ENCODE data around the gene STRN. TPM values are rescaled to one million over a fixed set of nuclear protein-coding genes. Genes with fewer than 3 reads are reported as not detected.
"Not testable (repeated sequence)": the region's sequence is repeated elsewhere in the genome, so short reads cannot be mapped to it uniquely, and the experiment has no call there.

The STRN gene
- total RNA-seq, 3 donors from 2014 or later: 27.2 to 35.1 (median 32.5) TPM

GRCh38 chr2:36982467-36982866 lies 16.1 kb upstream of the STRN start:
- intact Hi-C loops (cut with DNase I; ENCODE audit: low total_unique reads): no loop called here
- H3K4me1 ChIP-seq: no peaks in the 10 kb centered on the region
- TF ChIP-seq POLR2AphosphoS5 (IDR thresholded peaks at IDR 0.05) (no peak), POLR2A (IDR thresholded peaks at IDR 0.05) (no peak)
- TF ChIP-seq, protein P1, sequence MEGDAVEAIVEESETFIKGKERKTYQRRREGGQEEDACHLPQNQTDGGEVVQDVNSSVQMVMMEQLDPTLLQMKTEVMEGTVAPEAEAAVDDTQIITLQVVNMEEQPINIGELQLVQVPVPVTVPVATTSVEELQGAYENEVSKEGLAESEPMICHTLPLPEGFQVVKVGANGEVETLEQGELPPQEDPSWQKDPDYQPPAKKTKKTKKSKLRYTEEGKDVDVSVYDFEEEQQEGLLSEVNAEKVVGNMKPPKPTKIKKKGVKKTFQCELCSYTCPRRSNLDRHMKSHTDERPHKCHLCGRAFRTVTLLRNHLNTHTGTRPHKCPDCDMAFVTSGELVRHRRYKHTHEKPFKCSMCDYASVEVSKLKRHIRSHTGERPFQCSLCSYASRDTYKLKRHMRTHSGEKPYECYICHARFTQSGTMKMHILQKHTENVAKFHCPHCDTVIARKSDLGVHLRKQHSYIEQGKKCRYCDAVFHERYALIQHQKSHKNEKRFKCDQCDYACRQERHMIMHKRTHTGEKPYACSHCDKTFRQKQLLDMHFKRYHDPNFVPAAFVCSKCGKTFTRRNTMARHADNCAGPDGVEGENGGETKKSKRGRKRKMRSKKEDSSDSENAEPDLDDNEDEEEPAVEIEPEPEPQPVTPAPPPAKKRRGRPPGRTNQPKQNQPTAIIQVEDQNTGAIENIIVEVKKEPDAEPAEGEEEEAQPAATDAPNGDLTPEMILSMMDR (IDR thresholded peaks at IDR 0.05): no peak
- no peaks in the 10 kb centered on the region for H3K36me3 ChIP-seq
- no peaks in the 10 kb centered on the region for H3K27me3 ChIP-seq
- H3K4me3 ChIP-seq: no peak overlapping the region
- no peak for DNase-seq (ENCODE audit: low spot score in 2 of 2)
- H3K9me3 ChIP-seq: no peaks in the 10 kb centered on the region
- no peak overlapping the region for H3K27ac ChIP-seq

DNA sequence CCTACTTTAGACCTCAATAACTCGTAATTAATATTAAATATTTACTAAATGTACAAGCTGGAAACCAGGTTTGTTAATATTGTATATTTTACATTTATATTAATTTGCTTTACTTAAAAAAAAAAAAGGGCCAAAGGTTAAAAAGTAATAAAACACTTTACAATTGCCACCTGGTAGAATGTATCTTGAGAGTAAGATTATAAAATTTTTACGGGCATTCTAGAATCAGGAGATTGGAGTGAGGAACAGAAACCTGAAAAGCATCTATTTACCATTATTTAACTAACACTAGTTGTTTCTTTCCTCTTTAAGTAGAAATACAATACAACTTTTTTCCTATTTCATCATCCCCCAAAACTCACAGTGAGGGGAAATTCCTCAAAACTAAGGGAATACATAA lies 15.6 kb upstream of the STRN start:
- intact Hi-C loops (cut with DNase I; ENCODE audit: low total_unique reads): no loop called here
- Histone ChIP-seq H3K4me1 (no peaks in the 10 kb centered on the region), H3K27ac (no peak overlapping the region), H3K27me3 (no peaks in the 10 kb centered on the region), H3K36me3 (no peaks in the 10 kb centered on the region), H3K9me3 (no peaks in the 10 kb centered on the region), H3K4me3 (no peak overlapping the region)
- DNase-seq (ENCODE audit: low spot score in 2 of 2): no peak
- TF ChIP-seq POLR2AphosphoS5 (IDR thresholded peaks at IDR 0.05): no peak
- no peak for TF ChIP-seq POLR2A (IDR thresholded peaks at IDR 0.05)
- TF ChIP-seq, protein P1 (IDR thresholded peaks at IDR 0.05): no peak

DNA sequence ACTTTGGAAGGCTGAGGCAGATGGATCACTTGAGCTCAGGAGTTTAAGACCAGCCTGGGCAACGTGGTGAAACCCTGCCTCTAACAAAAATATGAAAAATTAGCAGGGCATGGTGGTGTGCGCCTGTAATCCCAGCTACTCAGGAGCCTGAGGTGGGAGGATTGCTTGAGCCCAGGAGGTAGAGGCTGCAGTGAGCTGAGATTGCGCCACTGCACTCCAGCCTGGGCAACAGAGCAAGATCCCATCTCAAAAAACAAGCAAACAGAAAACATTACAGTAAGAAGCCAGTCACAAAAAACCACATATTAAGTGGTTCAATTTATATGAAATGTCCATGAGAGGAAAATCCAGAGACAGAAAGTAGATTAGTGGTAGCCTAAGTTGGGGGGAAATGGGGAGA lies 12.7 kb upstream of the STRN start:
- intact Hi-C loops (cut with DNase I; ENCODE audit: low total_unique reads); H3K9me3 ChIP-seq; H3K27me3 ChIP-seq; H3K4me3 ChIP-seq; H3K36me3 ChIP-seq; H3K27ac ChIP-seq; H3K4me1 ChIP-seq; DNase-seq (ENCODE audit: low spot score in 2 of 2): not testable (repeated sequence)

GRCh38 chr2:36976065-36976464 lies 9.7 kb upstream of the STRN start:
- TF ChIP-seq, protein P1 (IDR thresholded peaks at IDR 0.05): no peak
- TF ChIP-seq POLR2AphosphoS5 (IDR thresholded peaks at IDR 0.05) (no peak), POLR2A (IDR thresholded peaks at IDR 0.05) (no peak)
- Histone ChIP-seq H3K27ac (no peak overlapping the region), H3K9me3 (no peaks in the 10 kb centered on the region), H3K4me3 (no peak overlapping the region), H3K36me3 (no peaks in the 10 kb centered on the region), H3K4me1 (no peaks in the 10 kb centered on the region), H3K27me3 (no peaks in the 10 kb centered on the region)
- intact Hi-C loops (cut with DNase I; ENCODE audit: low total_unique reads): no loop called here
- no peak for DNase-seq (ENCODE audit: low spot score in 2 of 2)

GRCh38 chr2:36975306-36975705 lies 9.0 kb upstream of the STRN start:
- H3K9me3 ChIP-seq: no peaks in the 10 kb centered on the region
- H3K36me3 ChIP-seq: no peaks in the 10 kb centered on the region
- DNase-seq (ENCODE audit: low spot score in 2 of 2): no peak
- intact Hi-C loops (cut with DNase I; ENCODE audit: low total_unique reads): no loop called here
- no peak overlapping the region for H3K4me3 ChIP-seq
- H3K27ac ChIP-seq: no peak overlapping the region
- H3K4me1 ChIP-seq: no peaks in the 10 kb centered on the region
- TF ChIP-seq POLR2AphosphoS5 (IDR thresholded peaks at IDR 0.05) (no peak), POLR2A (IDR thresholded peaks at IDR 0.05) (no peak)
- TF ChIP-seq, protein P1 (IDR thresholded peaks at IDR 0.05): no peak
- no peaks in the 10 kb centered on the region for H3K27me3 ChIP-seq

GRCh38 chr2:36973320-36973719 lies 7.0 kb upstream of the STRN start:
- Histone ChIP-seq H3K27me3 (no peaks in the 10 kb centered on the region), H3K4me3 (no peak overlapping the region), H3K27ac (no peak overlapping the region), H3K9me3 (no peaks in the 10 kb centered on the region), H3K36me3 (no peaks in the 10 kb centered on the region), H3K4me1 (no peaks in the 10 kb centered on the region)
- intact Hi-C loops (cut with DNase I; ENCODE audit: low total_unique reads): no loop called here
- no peak for DNase-seq (ENCODE audit: low spot score in 2 of 2)
- no peak for TF ChIP-seq POLR2A (IDR thresholded peaks at IDR 0.05)
- TF ChIP-seq, protein P1 (IDR thresholded peaks at IDR 0.05): no peak
- no peak for TF ChIP-seq POLR2AphosphoS5 (IDR thresholded peaks at IDR 0.05)

Measured in breast epithelium (tissue), 4 donors.